RKO (cell line): ENCODE data around the gene REEP3.
"Not testable (repeated sequence)": the region's sequence is repeated elsewhere in the genome, so short reads cannot be mapped to it uniquely, and the experiment has no call there.

ENCODE experiments used
- DNase-seq: peaks from one replicate; pipeline ENCODE4 v3.0.0-alpha.2; 2016; ENCODE audit warnings: low spot score

REEP3 gene

GRCh38 chr10:63520500-63521415 lies at the start of gene REEP3:
TSS of gene REEP3 (plus strand) at chr10:63521401. CDS start at chr10:63521546, 145 bp downstream.
- DNase-seq = peak; percentile 76

GRCh38 chr10:63474488-63474887 lies 46.7 kb upstream of the REEP3 start:
- no peak for DNase-seq

- no peak for DNase-seq
Measured at GRCh38 chr10:63477927-63478326, 43.3 kb upstream of the REEP3 start.

- no peak for DNase-seq
Measured at GRCh38 chr10:63478564-63478963, 42.6 kb upstream of the REEP3 start.

- no peak for DNase-seq
Measured at GRCh38 chr10:63480237-63480636, 41.0 kb upstream of the REEP3 start.

- DNase-seq = no peak
Measured at GRCh38 chr10:63481815-63482421, 39.3 kb upstream of the REEP3 start.

GRCh38 chr10:63483983-63484382 lies 37.2 kb upstream of the REEP3 start:
- no peak for DNase-seq

- DNase-seq = no peak
Measured at GRCh38 chr10:63487990-63488389, 33.2 kb upstream of the REEP3 start.

GRCh38 chr10:63489838-63490237 lies 31.4 kb upstream of the REEP3 start:
- no peak for DNase-seq

GRCh38 chr10:63491588-63492316 lies 29.4 kb upstream of the REEP3 start:
- no peak for DNase-seq

GRCh38 chr10:63492317-63492690 lies 28.9 kb upstream of the REEP3 start:
- not testable (repeated sequence) for DNase-seq

- no peak for DNase-seq
Measured at GRCh38 chr10:63493004-63493403, 28.2 kb upstream of the REEP3 start.

- no peak for DNase-seq
Measured at GRCh38 chr10:63494951-63495350, 26.2 kb upstream of the REEP3 start.

- no peak for DNase-seq
Measured at GRCh38 chr10:63496561-63496960, 24.6 kb upstream of the REEP3 start.

GRCh38 chr10:63497321-63497720 lies 23.9 kb upstream of the REEP3 start:
- no peak for DNase-seq

- DNase-seq = no peak
Measured at GRCh38 chr10:63498665-63499064, 22.5 kb upstream of the REEP3 start.

GRCh38 chr10:63500551-63500950 lies 20.6 kb upstream of the REEP3 start:
- DNase-seq = not testable (repeated sequence)

GRCh38 chr10:63501954-63502353 lies 19.2 kb upstream of the REEP3 start:
- no peak for DNase-seq

- no peak for DNase-seq
Measured at GRCh38 chr10:63502832-63503231, 18.4 kb upstream of the REEP3 start.

- no peak for DNase-seq
Measured at GRCh38 chr10:63503395-63503794, 17.8 kb upstream of the REEP3 start.

- no peak for DNase-seq
Measured at GRCh38 chr10:63504145-63504881, 16.9 kb upstream of the REEP3 start.

- no peak for DNase-seq
Measured at GRCh38 chr10:63505562-63505961, 15.6 kb upstream of the REEP3 start.
